SH-SY5Y (cell line): ENCODE measurements around the gene FRA10AC1.

Experiments
- GATA2 ChIP-seq: IDR thresholded peaks from 2 replicates; pipeline ENCODE4 v1.6.1; 2011; ENCODE audit warnings: mild to moderate bottlenecking, low read depth, low read length
- GATA3 ChIP-seq: IDR thresholded peaks from 2 replicates; pipeline ENCODE4 v1.6.1; 2011; ENCODE audit warnings: low read depth, mild to moderate bottlenecking, low read length, moderate library complexity

FRA10AC1 gene

DNA sequence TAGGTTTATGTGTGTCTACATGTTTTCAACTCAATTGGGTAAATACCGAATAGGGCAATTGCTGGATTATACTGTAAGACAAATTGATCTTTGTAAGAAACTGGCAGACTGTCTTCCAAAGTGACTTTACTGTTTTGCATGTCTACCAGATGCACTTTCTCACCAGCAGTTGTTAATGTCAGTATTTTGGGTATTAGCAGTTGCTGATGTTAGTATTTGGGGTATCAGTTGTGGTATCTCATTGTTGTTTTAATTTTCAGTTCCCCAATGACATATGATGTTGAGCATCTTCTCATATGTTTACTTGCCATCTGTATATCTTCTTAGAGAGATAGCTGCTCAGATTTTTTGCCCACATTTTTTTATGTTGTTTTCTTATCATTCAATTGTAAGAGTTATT, 79.5 kb downstream of the FRA10AC1 start:
- TF ChIP-seq GATA3, result no peak
- no peak for TF ChIP-seq GATA2

DNA sequence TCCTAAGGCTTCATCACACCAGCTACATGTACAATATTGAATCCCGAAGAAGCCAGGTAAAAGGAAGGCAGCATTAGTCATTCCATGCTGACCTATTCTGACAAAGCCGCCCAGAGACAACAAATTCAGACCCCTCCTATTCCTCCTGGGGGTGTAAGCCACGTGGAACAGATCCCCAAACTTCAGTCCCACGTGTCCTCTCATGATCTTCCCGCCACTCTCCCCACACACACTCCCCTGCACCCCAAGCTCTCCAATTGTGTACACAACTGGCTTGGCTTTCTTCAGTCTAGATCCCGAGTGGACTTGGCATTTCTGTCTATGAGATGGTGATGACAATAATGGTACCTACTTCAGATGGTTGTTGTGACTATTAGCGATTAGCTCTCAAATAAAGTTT, 81.5 kb downstream of the FRA10AC1 start:
- TF ChIP-seq GATA2 (no peak), GATA3 (no peak)
